WERI-Rb-1 (cell line): ENCODE measurements around the gene MUC2.

Experiments
- DNase-seq: peaks from one replicate; pipeline ENCODE4 v3.0.0-alpha.2; 2020
- H3K27ac ChIP-seq: fragments of 250-450 bp; sonication (Bioruptor Pico); 2 replicates; pipeline ENCODE4 v1.5.1; 2020; ENCODE audit warnings: mild to moderate bottlenecking, moderate library complexity
- H3K27me3 ChIP-seq: fragments of 250-450 bp; sonication (Bioruptor Pico); 2 replicates; pipeline ENCODE4 v1.5.1; 2021; ENCODE audit warnings: mild to moderate bottlenecking, low read depth, moderate library complexity; ENCODE audit not compliant: insufficient read depth, severe bottlenecking
- H3K36me3 ChIP-seq: fragments of 250-450 bp; sonication (Bioruptor Pico); 2 replicates; pipeline ENCODE4 v1.5.1; 2020; ENCODE audit warnings: mild to moderate bottlenecking, moderate library complexity
- H3K4me3 ChIP-seq: 2 replicates; pipeline ENCODE4 v1.5.1; 2011; ENCODE audit warnings: low read depth, mild to moderate bottlenecking, control low read depth, low read length
- H3K9me3 ChIP-seq: fragments of 250-450 bp; sonication (Bioruptor Pico); 2 replicates; pipeline ENCODE4 v1.5.1; 2021; ENCODE audit warnings: mild to moderate bottlenecking, moderate library complexity; ENCODE audit not compliant: severe bottlenecking
- TF ChIP-seq, protein P1 (sequence below): IDR thresholded peaks from 2 replicates; pipeline ENCODE4 v1.5.1; 2011; ENCODE audit warnings: low read depth, mild to moderate bottlenecking, control low read depth, inconsistent platforms, low read length

Gene MUC2

DNA sequence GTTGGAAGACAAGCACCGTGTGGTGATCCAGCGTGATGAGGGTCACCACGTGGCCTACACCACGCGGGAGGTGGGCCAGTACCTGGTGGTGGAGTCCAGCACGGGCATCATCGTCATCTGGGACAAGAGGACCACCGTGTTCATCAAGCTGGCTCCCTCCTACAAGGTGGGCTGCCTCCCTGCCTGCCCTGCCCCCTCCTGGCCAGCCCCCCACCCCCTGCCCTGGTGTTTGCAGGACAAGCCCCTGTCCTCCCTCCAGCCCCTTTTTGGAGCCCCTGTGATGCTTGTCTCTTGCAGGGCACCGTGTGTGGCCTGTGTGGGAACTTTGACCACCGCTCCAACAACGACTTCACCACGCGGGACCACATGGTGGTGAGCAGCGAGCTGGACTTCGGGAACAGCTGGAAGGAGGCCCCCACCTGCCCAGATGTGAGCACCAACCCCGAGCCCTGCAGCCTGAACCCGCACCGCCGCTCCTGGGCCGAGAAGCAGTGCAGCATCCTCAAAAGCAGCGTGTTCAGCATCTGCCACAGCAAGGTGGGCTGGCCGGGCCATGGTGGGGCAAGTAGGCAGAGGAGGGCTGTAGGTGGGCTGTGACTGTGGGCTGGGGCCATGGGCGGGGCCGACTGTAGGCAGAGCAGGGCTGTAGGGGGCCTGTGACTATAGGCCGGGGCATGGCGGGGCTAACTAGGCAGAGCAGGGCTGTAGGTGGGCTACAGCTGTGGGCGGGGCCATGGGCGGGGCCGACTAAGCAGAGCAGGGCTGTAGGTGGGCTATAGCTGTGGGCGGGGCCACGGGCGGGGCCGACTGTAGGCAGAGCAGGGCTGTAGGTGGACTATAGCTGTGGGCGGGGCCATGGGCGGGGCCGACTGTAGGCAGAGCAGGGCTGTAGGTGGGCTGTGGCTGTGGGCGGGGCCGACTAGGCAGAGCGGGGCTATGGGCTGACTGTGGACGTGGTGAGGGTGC is 13.6 kb downstream of the MUC2 start:
- H3K27me3 ChIP-seq = peaks cover 9% of the 10 kb centered on the region
- TF ChIP-seq, protein P1, sequence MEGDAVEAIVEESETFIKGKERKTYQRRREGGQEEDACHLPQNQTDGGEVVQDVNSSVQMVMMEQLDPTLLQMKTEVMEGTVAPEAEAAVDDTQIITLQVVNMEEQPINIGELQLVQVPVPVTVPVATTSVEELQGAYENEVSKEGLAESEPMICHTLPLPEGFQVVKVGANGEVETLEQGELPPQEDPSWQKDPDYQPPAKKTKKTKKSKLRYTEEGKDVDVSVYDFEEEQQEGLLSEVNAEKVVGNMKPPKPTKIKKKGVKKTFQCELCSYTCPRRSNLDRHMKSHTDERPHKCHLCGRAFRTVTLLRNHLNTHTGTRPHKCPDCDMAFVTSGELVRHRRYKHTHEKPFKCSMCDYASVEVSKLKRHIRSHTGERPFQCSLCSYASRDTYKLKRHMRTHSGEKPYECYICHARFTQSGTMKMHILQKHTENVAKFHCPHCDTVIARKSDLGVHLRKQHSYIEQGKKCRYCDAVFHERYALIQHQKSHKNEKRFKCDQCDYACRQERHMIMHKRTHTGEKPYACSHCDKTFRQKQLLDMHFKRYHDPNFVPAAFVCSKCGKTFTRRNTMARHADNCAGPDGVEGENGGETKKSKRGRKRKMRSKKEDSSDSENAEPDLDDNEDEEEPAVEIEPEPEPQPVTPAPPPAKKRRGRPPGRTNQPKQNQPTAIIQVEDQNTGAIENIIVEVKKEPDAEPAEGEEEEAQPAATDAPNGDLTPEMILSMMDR = no peak
- H3K9me3 ChIP-seq = no peaks in the 10 kb centered on the region
- H3K4me3 ChIP-seq = no peak overlapping the region
- no peaks in the 10 kb centered on the region for H3K36me3 ChIP-seq
- H3K27ac ChIP-seq = no peak overlapping the region
- no peak for DNase-seq

DNA sequence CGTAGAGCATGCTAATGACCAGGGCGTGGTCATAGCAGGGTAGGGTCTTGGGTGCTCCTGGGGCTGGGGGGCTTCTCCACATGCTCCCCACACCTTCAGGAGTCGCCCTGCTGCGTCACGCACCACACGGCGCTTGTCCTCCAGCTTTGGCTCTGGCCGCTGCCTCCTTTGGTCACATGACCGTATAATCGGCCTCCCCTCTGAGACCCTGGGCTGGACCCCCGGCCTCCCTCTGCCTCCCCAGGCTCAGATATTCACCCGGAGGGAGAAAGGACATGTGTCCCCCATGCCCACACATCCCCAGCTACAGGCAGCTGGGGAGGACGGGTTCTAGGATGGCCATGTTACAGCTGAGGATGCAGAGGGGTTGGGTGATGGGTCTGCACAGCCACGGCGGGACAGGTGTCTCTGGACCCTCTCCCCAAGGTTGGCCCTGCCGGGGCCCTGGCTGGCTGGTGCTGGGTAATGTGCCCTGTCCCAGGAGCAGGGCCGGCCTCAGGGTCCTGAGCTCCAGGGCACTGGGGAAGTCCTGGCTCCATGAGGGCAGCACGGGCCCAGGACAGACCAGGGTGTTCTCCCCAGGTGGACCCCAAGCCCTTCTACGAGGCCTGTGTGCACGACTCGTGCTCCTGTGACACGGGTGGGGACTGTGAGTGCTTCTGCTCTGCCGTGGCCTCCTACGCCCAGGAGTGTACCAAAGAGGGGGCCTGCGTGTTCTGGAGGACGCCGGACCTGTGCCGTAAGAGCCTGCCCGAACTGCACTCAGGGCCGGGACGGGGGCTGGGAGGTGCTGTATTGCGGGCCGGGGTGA is 14.5 kb downstream of the MUC2 start:
- DNase-seq = no peak
- no peak overlapping the region for H3K27ac ChIP-seq
- no peaks in the 10 kb centered on the region for H3K36me3 ChIP-seq
- peaks cover 15% of the 10 kb centered on the region for H3K27me3 ChIP-seq
- H3K9me3 ChIP-seq = no peaks in the 10 kb centered on the region
- no peak overlapping the region for H3K4me3 ChIP-seq
- TF ChIP-seq, protein P1 = no peak

DNA sequence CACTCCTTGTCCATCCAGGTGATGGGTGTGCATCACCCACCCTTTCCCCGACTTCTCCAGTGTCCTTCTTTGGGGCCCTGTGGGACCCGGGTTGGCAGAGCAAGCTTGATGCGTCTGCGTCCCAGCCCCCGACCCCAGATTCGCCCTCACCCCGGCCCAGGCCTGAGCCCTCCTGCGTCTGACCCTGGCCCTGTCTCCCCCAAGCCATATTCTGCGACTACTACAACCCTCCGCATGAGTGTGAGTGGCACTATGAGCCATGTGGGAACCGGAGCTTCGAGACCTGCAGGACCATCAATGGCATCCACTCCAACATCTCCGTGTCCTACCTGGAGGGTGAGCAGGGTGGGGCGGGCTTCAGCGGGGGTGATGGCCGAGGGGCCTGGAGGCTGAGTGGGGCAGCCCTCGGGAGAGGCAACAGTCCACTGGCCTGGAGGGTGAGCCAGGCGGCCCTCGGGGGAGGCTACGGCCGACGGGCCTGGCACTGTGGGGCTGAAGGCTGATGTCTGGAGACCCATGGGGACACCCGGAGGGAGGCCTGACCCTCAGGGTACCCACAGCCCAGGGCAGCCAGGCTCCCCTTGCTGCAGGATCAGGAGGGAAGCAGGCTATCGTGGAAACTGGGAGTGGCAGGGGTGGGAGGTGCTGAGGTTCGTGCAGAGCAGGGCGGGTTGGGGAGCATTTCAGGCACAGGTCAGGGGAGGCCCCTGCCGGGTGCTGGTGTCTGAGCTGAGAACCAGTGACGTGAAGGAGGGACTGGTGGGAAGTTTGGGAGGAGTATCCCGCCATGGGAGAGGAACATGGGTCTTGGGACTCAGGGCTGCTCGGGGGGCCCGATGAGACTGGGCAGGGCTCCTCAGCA is 15.3 kb downstream of the MUC2 start:
- Histone ChIP-seq H3K36me3 (no peaks in the 10 kb centered on the region), H3K27ac (no peak overlapping the region), H3K27me3 (peaks cover 15% of the 10 kb centered on the region), H3K9me3 (no peaks in the 10 kb centered on the region), H3K4me3 (no peak overlapping the region)
- TF ChIP-seq, protein P1 = no peak
- no peak for DNase-seq

DNA sequence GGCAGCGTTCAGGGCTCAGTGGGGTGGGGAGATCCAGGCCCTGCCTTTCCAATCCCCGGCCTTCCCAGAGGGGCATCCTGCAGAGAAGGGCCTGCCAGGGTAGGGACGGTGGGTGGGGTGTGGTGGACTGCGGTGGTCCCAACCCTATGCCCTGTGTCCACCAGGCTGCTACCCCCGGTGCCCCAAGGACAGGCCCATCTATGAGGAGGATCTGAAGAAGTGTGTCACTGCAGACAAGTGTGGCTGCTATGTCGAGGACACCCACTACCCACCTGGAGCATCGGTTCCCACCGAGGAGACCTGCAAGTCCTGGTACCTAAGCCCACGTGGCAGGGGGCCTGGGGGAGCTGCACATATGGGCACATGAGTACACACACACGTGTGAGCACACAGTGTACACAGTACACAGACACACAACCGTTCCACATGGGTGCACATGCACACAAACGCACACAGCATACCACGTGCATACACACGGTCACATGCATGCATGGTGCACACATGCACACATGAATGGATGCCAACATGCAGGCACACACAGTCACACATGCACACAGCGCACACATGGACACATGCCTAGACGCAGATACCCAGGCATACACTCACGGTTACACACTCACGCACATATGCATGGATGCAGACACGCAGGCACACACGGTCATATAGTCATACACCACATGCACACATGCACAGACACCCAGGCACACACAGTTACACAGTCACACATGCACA is 16.1 kb downstream of the MUC2 start:
- no peak for DNase-seq
- TF ChIP-seq, protein P1 = no peak
- no peaks in the 10 kb centered on the region for H3K36me3 ChIP-seq
- H3K9me3 ChIP-seq = no peaks in the 10 kb centered on the region
- peaks cover 15% of the 10 kb centered on the region for H3K27me3 ChIP-seq
- no peak overlapping the region for H3K27ac ChIP-seq
- H3K4me3 ChIP-seq = no peak overlapping the region
